HG03097 (cell line): ENCODE results near the gene MAGI1.
"Not testable (repeated sequence)": the region's sequence is repeated elsewhere in the genome, so short reads cannot be mapped to it uniquely, and the experiment has no call there.

ENCODE experiments used
- ATAC-seq: cut with Tn5 transposase; IDR thresholded peaks from one replicate; pipeline ENCODE4 v1.9.1; 2021; ENCODE audit not compliant: unreplicated experiment, low FRiP score

Gene MAGI1

GRCh38 chr3:65617209-65617608, 421.5 kb downstream of the MAGI1 start:
- no peak for ATAC-seq

DNA sequence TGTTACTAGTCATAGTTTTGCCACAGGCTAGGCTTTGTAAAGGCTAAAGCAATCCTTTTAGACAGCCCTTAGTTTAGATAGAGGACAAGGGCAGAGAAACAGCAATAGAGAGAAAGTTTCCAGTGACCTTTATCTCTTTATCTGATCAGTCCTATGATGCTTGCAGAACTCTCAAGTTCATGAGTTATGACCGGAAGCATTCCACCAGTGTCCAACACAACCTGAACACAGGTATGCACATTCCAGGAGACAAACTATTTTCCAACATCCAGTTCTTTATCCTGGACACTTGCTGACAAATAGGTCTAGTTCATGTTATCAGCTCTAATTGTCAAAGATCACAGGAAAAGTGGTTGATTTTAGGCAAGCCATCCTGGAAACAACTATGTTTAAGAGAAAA, 422.2 kb downstream of the MAGI1 start:
- no peak for ATAC-seq

DNA sequence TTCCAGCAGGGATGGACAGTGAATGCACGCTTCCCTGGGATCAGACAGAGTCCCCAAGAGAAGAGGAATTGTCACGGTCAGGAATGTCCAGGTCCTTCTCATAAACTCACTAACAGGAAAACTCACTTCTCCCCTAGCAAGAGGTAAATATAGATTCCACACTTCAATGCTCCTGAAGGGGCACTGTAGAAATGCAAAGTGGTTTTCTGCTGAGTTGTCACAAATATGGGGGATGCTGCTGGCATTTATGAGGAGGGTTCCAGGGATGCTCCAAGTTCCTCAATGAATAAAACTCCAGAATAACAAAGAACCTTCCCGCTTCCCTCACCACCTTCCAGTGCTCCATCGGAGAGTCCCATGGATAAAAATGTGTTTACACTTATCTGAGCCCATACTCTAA, 423.4 kb downstream of the MAGI1 start:
- ATAC-seq, result no peak

GRCh38 chr3:65614585-65614984, 424.1 kb downstream of the MAGI1 start:
- ATAC-seq, result no peak

DNA sequence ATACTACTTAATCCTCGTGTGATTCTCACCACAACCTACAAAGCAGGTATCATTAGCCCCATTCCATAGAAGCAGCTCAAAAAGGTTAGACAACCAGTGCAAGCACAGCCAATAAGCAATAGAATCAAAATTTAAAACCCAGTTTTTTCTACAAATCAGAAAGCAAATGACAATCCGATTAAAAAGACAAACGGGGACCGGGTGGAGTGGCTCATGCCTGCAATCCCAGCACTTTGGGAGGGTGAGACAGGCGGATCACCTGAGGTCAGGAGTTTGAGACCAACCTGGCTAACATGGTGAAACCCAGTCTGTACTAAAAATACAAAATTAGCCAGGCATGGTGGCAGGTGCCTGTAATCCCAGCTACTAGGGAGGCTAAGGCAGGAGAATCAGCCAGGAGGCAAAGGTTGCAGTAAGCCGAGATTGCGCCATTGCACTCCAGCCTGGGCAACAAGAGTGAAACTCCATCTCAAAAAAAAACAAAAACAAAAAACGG, 430.7 kb downstream of the MAGI1 start:
- ATAC-seq, result not testable (repeated sequence)

DNA sequence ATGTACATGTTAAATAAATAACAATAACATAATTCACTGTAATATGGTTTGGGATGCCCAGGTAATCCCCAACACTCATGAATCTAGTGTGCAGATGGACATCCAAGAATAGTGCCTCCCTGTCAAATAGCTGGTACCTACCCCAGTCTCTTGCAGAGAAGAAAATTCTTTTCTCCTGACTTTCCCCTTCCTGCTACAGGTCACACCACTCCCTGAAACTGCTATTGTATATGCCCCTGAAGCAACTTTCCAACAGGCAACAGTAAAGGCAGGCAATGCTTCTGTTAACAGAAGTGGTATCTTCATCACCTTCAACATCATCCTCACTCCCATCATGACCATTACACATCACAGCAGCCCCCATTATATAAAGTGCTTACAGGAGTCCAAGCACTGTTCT, 431.6 kb downstream of the MAGI1 start:
- no peak for ATAC-seq

GRCh38 chr3:65605876-65606432, 432.8 kb downstream of the MAGI1 start:
- no peak for ATAC-seq

DNA sequence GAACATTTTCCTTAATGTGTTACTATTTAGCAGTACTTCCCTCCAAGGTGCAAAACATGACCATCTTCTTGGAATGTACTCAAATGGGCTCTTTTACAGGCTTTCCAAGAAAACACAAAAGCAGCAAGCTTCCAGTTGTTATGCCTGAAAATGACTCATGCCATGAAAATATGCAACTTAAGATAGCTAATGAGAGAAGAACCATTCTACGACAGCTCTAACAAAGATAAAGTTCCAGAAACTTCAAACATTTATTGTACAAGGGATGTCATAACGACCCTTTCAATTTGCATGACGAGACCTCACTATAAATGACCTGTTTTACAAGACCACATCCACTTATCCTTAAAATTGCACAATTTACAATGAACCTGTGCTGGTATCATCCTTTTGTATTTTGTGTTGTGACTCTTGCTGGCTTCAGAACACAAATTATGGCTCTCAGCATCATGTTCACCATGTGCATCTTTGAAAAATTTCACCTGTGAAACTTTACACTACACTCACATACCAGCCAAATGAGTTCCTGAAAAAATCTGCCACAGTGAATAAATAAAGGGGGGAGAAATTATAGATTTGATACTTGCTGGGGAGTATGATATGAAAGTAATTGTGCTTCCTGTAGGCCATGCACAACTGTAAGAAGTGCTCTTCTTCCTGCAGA, 433.7 kb downstream of the MAGI1 start:
- no peak for ATAC-seq

DNA sequence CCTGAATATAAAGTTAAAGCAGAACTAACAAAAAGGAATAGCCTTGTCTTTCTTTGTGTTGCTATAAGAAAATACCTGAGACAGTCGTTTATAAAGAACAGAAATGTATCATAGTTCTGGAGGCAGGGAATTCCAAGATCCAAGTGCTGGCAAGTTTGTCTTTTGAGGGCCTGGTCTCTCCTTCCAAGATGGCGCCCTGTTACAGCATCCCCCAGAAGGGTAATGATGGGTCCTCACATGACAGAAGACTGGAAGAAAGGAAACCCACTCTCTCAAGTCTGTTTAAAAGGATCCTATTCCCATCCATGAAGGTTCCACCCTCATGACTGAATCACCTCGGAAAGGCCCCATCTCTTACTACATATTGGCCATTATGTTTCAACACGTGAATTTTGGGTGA, 435.1 kb downstream of the MAGI1 start:
- no peak for ATAC-seq

GRCh38 chr3:65600888-65601287, 437.8 kb downstream of the MAGI1 start:
- no peak for ATAC-seq

GRCh38 chr3:65597952-65598413, 440.7 kb downstream of the MAGI1 start:
- no peak for ATAC-seq

GRCh38 chr3:65597226-65597951, 441.3 kb downstream of the MAGI1 start:
- ATAC-seq, result no peak

- no peak for ATAC-seq
Measured at GRCh38 chr3:65596571-65597225, 442.0 kb downstream of the MAGI1 start.

DNA sequence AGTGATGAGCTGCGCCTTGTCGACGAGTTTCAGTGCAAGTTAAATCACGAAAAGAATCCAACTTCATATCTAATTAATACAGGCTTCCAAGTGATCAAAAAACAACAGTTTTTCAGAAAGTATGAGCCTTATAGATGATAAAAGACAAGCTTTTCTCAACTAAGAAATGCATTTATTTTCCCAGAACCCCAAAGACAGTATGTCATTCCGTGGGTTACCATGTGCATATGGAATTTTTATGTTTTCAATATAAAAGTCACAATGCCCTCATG, 442.8 kb downstream of the MAGI1 start:
- no peak for ATAC-seq

GRCh38 chr3:65595222-65596028, 443.3 kb downstream of the MAGI1 start:
- no peak for ATAC-seq

- no peak for ATAC-seq
Measured at GRCh38 chr3:65593780-65594752, 444.7 kb downstream of the MAGI1 start.

- no peak for ATAC-seq
Measured at GRCh38 chr3:65591313-65591712, 447.4 kb downstream of the MAGI1 start.

DNA sequence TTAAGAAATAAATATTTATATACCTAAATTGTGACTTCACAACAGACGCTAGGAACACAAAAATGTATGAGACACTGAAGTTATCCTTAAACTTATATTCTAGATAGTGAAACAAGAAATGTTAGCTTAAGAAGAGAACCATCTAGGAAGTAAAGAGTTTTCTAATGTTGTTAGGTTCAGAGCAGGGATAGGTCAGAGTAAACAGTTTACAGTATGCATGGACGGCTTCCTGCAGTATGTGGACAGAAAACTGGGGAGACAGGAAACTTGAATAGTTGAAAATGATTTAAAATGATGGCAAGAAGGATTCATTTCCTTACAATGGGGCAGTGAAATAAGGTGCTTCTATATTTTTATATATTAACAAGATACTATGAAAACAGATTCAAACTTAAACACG, 449.8 kb downstream of the MAGI1 start:
- ATAC-seq, result no peak

GRCh38 chr3:65587650-65588439, 450.9 kb downstream of the MAGI1 start:
- no peak for ATAC-seq
